Esophagus squamous epithelium (tissue), 5 donors: ENCODE measurements around the gene DENND4A. TPM values are rescaled to one million over a fixed set of nuclear protein-coding genes. Genes with fewer than 3 reads are reported as not detected.

Experiments used
- DNase-seq: peaks from one replicate; lab custom pipeline; 2025; lab: John Stamatoyannopoulos, UW
- H3K27ac ChIP-seq, 4 donors: fragments of 200-600 bp; sonication (generic); one replicate each; pipeline ENCODE4 v1.5.1; 2016 to 2019; ENCODE audit warnings: mild to moderate bottlenecking in 1 of 4
- H3K27me3 ChIP-seq, 4 donors: fragments of 200-600 bp; sonication (generic); 1 replicate in 3 of 4; 2 replicates in 1 of 4; pipeline versions ENCODE4 v1.5.1 to v1.6.0; 2017 to 2021; ENCODE audit warnings: antibody characterized with exemption in 1 of 4
- H3K36me3 ChIP-seq, 3 donors: fragments of 200-600 bp; sonication (generic); one replicate each; pipeline ENCODE4 v1.5.1; 2016 to 2019
- H3K4me1 ChIP-seq, 3 donors: fragments of 200-600 bp; sonication (generic); one replicate each; pipeline ENCODE4 v1.5.1; 2017 to 2019
- H3K4me3 ChIP-seq, 4 donors: fragments of 200-600 bp; sonication (generic); 1 replicate in 3 of 4; 2 replicates in 1 of 4; pipeline ENCODE4 v1.5.1; 2016 to 2019; ENCODE audit warnings: mild to moderate bottlenecking in 2 of 4, moderate library complexity in 1 of 4
- H3K9me3 ChIP-seq, 3 donors: fragments of 200-600 bp; sonication (generic); one replicate each; pipeline ENCODE4 v1.5.1; 2016 to 2019
- CTCF ChIP-seq, 6 experiments: fragments of 450-650 bp in 4 of 6; fragments of 200-600 bp in 2 of 6; sonication (generic) in 2 of 6; IDR thresholded peaks; one replicate each; pipeline ENCODE4 v1.5.1; 2016 to 2019; ENCODE audit warnings: antibody characterized with exemption in 6 of 6, mild to moderate bottlenecking in 4 of 6, moderate library complexity in 4 of 6
- POLR2A ChIP-seq, 4 donors: fragments of 450-650 bp; IDR thresholded peaks; one replicate each; pipeline ENCODE4 v1.6.1; 2017; ENCODE audit warnings: antibody characterized with exemption in 4 of 4, mild to moderate bottlenecking in 4 of 4, moderate library complexity in 3 of 4
- WGBS, 2 donors: methylation state at CpG; one replicate each; pipeline ENCODE4 v1.1.5; 2018; 5-methylcytosine and 5-hydroxymethylcytosine counted together
- intact Hi-C: fragments of 100-400 bp; cut with DNase I; formaldehyde crosslinking; loops from one replicate; pipeline ENCODE4 v1.15.0; 2022
- total RNA-seq, 4 donors: library from RNA; depleted of rRNA; stranded (reverse); fragments of >200 nt; gene quantifications; one replicate each; pipeline ENCODE4 v1.1.0, GENCODE V29; 2016
- donor health status: DM: yes; HTN: yes; CAD: no.

The DENND4A gene
- total RNA-seq, 4 donors from 2014 or later: 5.9 to 22.3 (median 10.9) TPM

GRCh38 chr15:65732698-65733097, 59.4 kb downstream of the DENND4A start:
- 39 to 75% methylated on average over 2 of the region's 2 CpGs for WGBS, 2 donors
- Histone ChIP-seq H3K4me3 (no peak overlapping the region), H3K9me3 (no peaks in the 10 kb centered on the region), H3K4me1 (peaks cover 0 to 7% (median 0%) of the 10 kb centered on the region in 3 donors), H3K36me3 (peaks cover 0 to 59% (median 9%) of the 10 kb centered on the region in 3 donors), H3K27me3 (no peaks in the 10 kb centered on the region), H3K27ac (no peak overlapping the region)
- intact Hi-C loops: no loop called here
- TF ChIP-seq CTCF (IDR thresholded peaks at IDR 0.05): no peak
- TF ChIP-seq POLR2A (IDR thresholded peaks at IDR 0.05): no peak
- DNase-seq: no peak

GRCh38 chr15:65731926-65732325, 60.2 kb downstream of the DENND4A start:
- intact Hi-C loops: no loop called here
- DNase-seq: no peak
- Histone ChIP-seq H3K27me3 (no peaks in the 10 kb centered on the region), H3K36me3 (peaks cover 0 to 59% (median 9%) of the 10 kb centered on the region in 3 donors), H3K4me1 (peaks cover 0 to 7% (median 0%) of the 10 kb centered on the region in 3 donors), H3K27ac (no peak overlapping the region), H3K4me3 (no peak overlapping the region), H3K9me3 (no peaks in the 10 kb centered on the region)
- TF ChIP-seq POLR2A (IDR thresholded peaks at IDR 0.05) (no peak), CTCF (IDR thresholded peaks at IDR 0.05) (no peak)

GRCh38 chr15:65730549-65731172, 61.4 kb downstream of the DENND4A start:
- Histone ChIP-seq H3K36me3 (peaks cover 0 to 59% (median 8%) of the 10 kb centered on the region in 3 donors), H3K27ac (no peak overlapping the region), H3K4me1 (peaks cover 0 to 7% (median 0%) of the 10 kb centered on the region in 3 donors), H3K9me3 (no peaks in the 10 kb centered on the region), H3K27me3 (no peaks in the 10 kb centered on the region), H3K4me3 (no peak overlapping the region)
- TF ChIP-seq CTCF (IDR thresholded peaks at IDR 0.05): no peak
- TF ChIP-seq POLR2A (IDR thresholded peaks at IDR 0.05): no peak
- whole genome bisulfite sequencing, 2 donors: 95 to 97% methylated on average over 2 of the region's 2 CpGs
- intact Hi-C loops: no loop called here
- no peak for DNase-seq

- WGBS, 2 donors: 95 to 97% methylated on average over 3 of the region's 3 CpGs
- no peaks in the 10 kb centered on the region for H3K4me1 ChIP-seq
- no peak overlapping the region for H3K4me3 ChIP-seq
- intact Hi-C loops: no loop called here
- H3K27me3 ChIP-seq: no peaks in the 10 kb centered on the region
- H3K9me3 ChIP-seq: no peaks in the 10 kb centered on the region
- no peak overlapping the region for H3K27ac ChIP-seq
- H3K36me3 ChIP-seq: peaks cover 2 to 97% (median 5%) of the 10 kb centered on the region in 3 donors
- no peak for TF ChIP-seq CTCF (IDR thresholded peaks at IDR 0.05)
- no peak for TF ChIP-seq POLR2A (IDR thresholded peaks at IDR 0.05)
- DNase-seq: no peak
Observed at GRCh38 chr15:65724464-65725215, 67.5 kb downstream of the DENND4A start.

- TF ChIP-seq CTCF (IDR thresholded peaks at IDR 0.05) (no peak), POLR2A (IDR thresholded peaks at IDR 0.05) (no peak)
- no peak overlapping the region for H3K27ac ChIP-seq
Observed at GRCh38 chr15:65723876-65724275, 68.2 kb downstream of the DENND4A start.

More at GRCh38 chr15:65723876-65724275, 68.2 kb downstream of the DENND4A start:
- Histone ChIP-seq H3K4me3 (no peak overlapping the region), H3K27me3 (no peaks in the 10 kb centered on the region), H3K4me1 (no peaks in the 10 kb centered on the region), H3K9me3 (no peaks in the 10 kb centered on the region), H3K36me3 (peaks cover 0 to 97% (median 5%) of the 10 kb centered on the region in 3 donors)
- intact Hi-C loops: no loop called here
- WGBS, 2 donors: 87 to 92% methylated on average over 5 of the region's 5 CpGs
- DNase-seq: no peak
